Sigmoid colon (tissue), 7 donors: ENCODE data around the gene OOSP3. TPM values are rescaled to one million over a fixed set of nuclear protein-coding genes. Genes with fewer than 3 reads are reported as not detected.
"Not testable (repeated sequence)": the region's sequence is repeated elsewhere in the genome, so short reads cannot be mapped to it uniquely, and the experiment has no call there.

Source experiments
- DNase-seq: peaks from one replicate; pipeline ENCODE4 v3.0.0-alpha.2; 2019
- H3K27ac ChIP-seq, 4 donors: fragments of 200-600 bp; sonication (generic); one replicate each; pipeline ENCODE4 v1.5.1; 2016 to 2019; ENCODE audit warnings: mild to moderate bottlenecking in 1 of 4
- H3K27me3 ChIP-seq, 3 donors: fragments of 200-600 bp; sonication (generic); one replicate each; pipeline ENCODE4 v1.5.1; 2019; ENCODE audit warnings: mild to moderate bottlenecking in 1 of 3
- H3K36me3 ChIP-seq, 4 donors: fragments of 200-600 bp; sonication (generic); one replicate each; pipeline ENCODE4 v1.5.1; 2016 to 2019
- H3K4me1 ChIP-seq, 4 donors: fragments of 200-600 bp; sonication (generic); one replicate each; pipeline ENCODE4 v1.5.1; 2017 to 2019
- H3K4me3 ChIP-seq, 4 donors: fragments of 200-600 bp; sonication (generic); one replicate each; pipeline ENCODE4 v1.5.1; 2017 to 2019; ENCODE audit warnings: mild to moderate bottlenecking in 2 of 4, moderate library complexity in 1 of 4
- H3K9me3 ChIP-seq, 4 donors: fragments of 200-600 bp in 3 of 4; sonication (generic) in 3 of 4; one replicate each; pipeline versions ENCODE4 v1.5.1 to v1.6.1; 2013 to 2019
- EP300 ChIP-seq, 4 donors: sonication (generic); formaldehyde crosslinking; IDR thresholded peaks; one replicate each; pipeline ENCODE4 v1.6.1; 2017; ENCODE audit warnings: antibody characterized with exemption in 4 of 4
- POLR2A ChIP-seq, 2 donors: fragments of 450-650 bp; IDR thresholded peaks; one replicate each; pipeline ENCODE4 v1.6.1; 2016; ENCODE audit warnings: antibody characterized with exemption in 2 of 2, mild to moderate bottlenecking in 2 of 2, moderate library complexity in 2 of 2
- POLR2AphosphoS5 ChIP-seq, 4 donors: sonication (generic); formaldehyde crosslinking; IDR thresholded peaks; one replicate each; pipeline ENCODE4 v1.6.1; 2017; ENCODE audit warnings: antibody characterized with exemption in 4 of 4
- WGBS, 2 donors: extraction: QIAGEN DNeasy Blood & Tissue Kit; methylation state at CpG; one replicate each; pipeline ENCODE4 v1.1.7; 2013; 5-methylcytosine and 5-hydroxymethylcytosine counted together
- intact Hi-C: fragments of 100-400 bp; cut with DNase I; formaldehyde crosslinking; loops from one replicate; pipeline ENCODE4 v1.15.1; 2023
- polyA plus RNA-seq, 3 donors: library from polyadenylated mRNA; stranded (reverse); fragments of 200-250 nt; gene quantifications; one replicate each; pipeline ENCODE4 v1.2.3, GENCODE V29; 2013
- total RNA-seq, 4 donors: library from RNA; depleted of rRNA; stranded (reverse); fragments of >200 nt; gene quantifications; one replicate each; pipeline ENCODE4 v1.1.0, GENCODE V29; 2016
- TF ChIP-seq, protein P1 (sequence below), 4 experiments: fragments of 450-650 bp in 3 of 4; fragments of 200-600 bp in 1 of 4; IDR thresholded peaks; one replicate each; pipeline ENCODE4 v1.5.1; 2016 to 2019; ENCODE audit warnings: antibody characterized with exemption in 4 of 4, mild to moderate bottlenecking in 3 of 4, moderate library complexity in 2 of 4
- donor health status: healthy with polysubstance abuse.
- donor health status: Bipolar disorder and iron deficiency.
- donor health status: healthy.

The OOSP3 gene
- total and polyA plus RNA-seq, 7 donors = not detected

DNA sequence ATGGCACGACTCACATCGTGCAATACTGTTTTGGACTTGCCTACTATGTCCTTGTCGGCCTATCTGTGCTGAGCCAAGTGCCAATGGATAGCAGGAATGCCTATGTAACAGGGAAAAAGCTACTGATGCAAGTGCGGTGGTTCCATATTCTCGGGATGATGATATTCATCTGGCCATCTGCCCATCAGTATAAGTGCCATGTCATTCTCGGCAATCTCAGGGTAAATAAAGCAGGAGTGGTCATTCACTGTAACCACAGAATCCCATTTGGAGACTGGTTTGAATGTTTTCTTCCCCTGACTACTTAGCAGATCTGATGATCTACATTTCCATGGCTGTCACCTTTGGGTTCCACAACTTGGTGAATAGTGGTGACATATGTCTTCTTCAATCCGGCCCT is 20.1 kb downstream of the OOSP3 start:
- no peak overlapping the region for H3K4me3 ChIP-seq
- WGBS, 2 donors = 88 to 90% methylated on average over 7 of the region's 7 CpGs
- no peaks in the 10 kb centered on the region for H3K9me3 ChIP-seq
- no peak for DNase-seq
- H3K4me1 ChIP-seq = no peaks in the 10 kb centered on the region
- H3K27ac ChIP-seq = no peak overlapping the region
- intact Hi-C loops = no loop called here
- no peaks in the 10 kb centered on the region for H3K36me3 ChIP-seq
- TF ChIP-seq, protein P1, sequence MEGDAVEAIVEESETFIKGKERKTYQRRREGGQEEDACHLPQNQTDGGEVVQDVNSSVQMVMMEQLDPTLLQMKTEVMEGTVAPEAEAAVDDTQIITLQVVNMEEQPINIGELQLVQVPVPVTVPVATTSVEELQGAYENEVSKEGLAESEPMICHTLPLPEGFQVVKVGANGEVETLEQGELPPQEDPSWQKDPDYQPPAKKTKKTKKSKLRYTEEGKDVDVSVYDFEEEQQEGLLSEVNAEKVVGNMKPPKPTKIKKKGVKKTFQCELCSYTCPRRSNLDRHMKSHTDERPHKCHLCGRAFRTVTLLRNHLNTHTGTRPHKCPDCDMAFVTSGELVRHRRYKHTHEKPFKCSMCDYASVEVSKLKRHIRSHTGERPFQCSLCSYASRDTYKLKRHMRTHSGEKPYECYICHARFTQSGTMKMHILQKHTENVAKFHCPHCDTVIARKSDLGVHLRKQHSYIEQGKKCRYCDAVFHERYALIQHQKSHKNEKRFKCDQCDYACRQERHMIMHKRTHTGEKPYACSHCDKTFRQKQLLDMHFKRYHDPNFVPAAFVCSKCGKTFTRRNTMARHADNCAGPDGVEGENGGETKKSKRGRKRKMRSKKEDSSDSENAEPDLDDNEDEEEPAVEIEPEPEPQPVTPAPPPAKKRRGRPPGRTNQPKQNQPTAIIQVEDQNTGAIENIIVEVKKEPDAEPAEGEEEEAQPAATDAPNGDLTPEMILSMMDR (IDR thresholded peaks at IDR 0.05) = no peak
- TF ChIP-seq POLR2A (IDR thresholded peaks at IDR 0.05) = no peak
- TF ChIP-seq POLR2AphosphoS5 (IDR thresholded peaks at IDR 0.05) = no peak
- no peak for TF ChIP-seq EP300 (IDR thresholded peaks at IDR 0.05)
- no peaks in the 10 kb centered on the region for H3K27me3 ChIP-seq

DNA sequence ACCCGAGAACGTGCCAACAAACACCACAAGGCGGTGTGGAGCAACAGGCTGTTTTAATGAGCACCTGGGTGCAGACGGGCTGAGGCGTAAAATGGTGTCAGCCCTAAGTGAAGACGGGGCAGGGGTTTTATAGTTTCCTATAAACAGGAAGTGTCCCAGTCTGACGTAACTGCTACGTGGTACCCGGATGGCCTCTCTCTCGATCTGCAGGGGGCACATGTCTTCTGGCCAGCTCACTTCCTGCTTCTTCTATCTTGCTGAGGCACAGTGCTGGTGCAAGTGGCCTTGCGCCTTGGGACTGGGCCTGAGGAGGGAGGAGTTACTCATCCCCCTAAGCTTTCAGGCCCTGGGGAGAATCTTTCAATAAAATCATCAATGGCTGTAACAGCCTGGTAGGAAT is 20.9 kb downstream of the OOSP3 start:
- TF ChIP-seq POLR2A (IDR thresholded peaks at IDR 0.05) (no peak), POLR2AphosphoS5 (IDR thresholded peaks at IDR 0.05) (no peak), EP300 (IDR thresholded peaks at IDR 0.05) (no peak)
- TF ChIP-seq, protein P1 (IDR thresholded peaks at IDR 0.05) = no peak
- no peaks in the 10 kb centered on the region for H3K36me3 ChIP-seq

DNA sequence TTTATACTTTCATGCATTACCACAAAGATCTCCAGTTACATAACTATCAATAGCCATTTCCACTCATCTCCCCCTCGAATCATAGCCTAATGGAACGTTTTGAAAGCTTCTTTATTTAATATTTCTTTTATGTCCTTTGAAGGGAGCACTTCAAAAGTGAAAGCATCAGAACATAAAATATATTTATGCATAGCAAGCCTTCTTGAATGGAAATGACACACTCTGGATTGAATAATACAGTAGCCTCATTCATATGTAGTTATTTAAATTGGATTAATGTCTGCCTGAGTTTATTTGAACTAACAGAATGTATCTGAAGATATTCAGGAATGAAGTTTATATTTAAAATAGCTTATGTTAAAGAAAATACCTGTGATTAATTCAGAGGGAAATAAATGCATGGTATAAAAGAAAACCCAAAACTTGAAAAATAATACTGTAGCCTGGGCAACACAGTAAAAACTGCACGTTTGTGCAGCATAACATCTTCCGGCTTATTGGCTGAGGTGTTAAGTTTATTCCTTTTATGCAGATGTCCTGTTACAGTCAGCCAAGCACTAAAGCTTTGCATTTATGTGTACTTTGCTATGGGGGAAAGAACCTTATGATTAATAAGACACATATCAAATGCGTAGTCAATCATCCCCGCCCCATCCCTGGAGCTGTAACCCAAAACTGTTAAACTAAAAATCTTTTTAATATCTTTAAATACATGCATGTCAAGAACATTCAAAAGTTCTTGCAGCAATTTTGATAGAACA is 22.0 kb downstream of the OOSP3 start:
- H3K4me1 ChIP-seq = no peaks in the 10 kb centered on the region
- H3K9me3 ChIP-seq = no peaks in the 10 kb centered on the region
- intact Hi-C loops = no loop called here
- H3K27me3 ChIP-seq = no peaks in the 10 kb centered on the region
- H3K27ac ChIP-seq = no peak overlapping the region
- no peak for DNase-seq
- TF ChIP-seq POLR2AphosphoS5 (IDR thresholded peaks at IDR 0.05) = no peak
- no peak for TF ChIP-seq EP300 (IDR thresholded peaks at IDR 0.05)
- TF ChIP-seq, protein P1 (IDR thresholded peaks at IDR 0.05) = no peak
- TF ChIP-seq POLR2A (IDR thresholded peaks at IDR 0.05) = no peak
- no peaks in the 10 kb centered on the region for H3K36me3 ChIP-seq
- H3K4me3 ChIP-seq = no peak overlapping the region
- WGBS, 2 donors = 73 to 78% methylated on average over 6 of the region's 6 CpGs

More for the DNA sequence above, 20.9 kb downstream of the OOSP3 start:
- H3K4me3 ChIP-seq = no peak overlapping the region
- WGBS, 2 donors = 83 to 90% methylated on average over 11 of the region's 11 CpGs
- H3K4me1 ChIP-seq = no peaks in the 10 kb centered on the region
- H3K27ac ChIP-seq = no peak overlapping the region
- H3K9me3 ChIP-seq = no peaks in the 10 kb centered on the region
- intact Hi-C loops = no loop called here
- no peaks in the 10 kb centered on the region for H3K27me3 ChIP-seq
- no peak for DNase-seq

DNA sequence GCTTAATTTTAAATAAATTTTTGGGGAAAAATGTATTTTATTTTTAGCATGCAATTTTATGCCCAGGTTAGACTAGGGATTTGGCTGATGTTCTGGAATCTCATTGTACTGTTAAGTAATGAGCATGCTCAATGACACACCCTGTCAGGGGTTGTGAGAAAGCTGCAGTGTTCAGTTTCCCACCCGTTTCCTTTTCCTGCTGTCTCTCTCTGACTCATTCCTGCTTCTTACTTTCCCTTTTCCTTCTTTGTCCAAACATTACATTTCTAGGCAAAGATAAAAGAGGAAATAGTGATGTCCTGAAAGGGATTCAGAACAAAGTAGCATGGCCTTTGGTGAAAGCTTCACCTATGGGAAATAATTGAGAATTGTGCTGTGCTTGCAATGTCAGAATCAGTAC is 22.7 kb downstream of the OOSP3 start:
- no peaks in the 10 kb centered on the region for H3K36me3 ChIP-seq
- no peak for DNase-seq
- no peak overlapping the region for H3K4me3 ChIP-seq
- intact Hi-C loops = no loop called here
- no peak overlapping the region for H3K27ac ChIP-seq
- WGBS, 2 donors = 6 to 55% methylated on average over 1 of the region's 1 CpG
- no peaks in the 10 kb centered on the region for H3K9me3 ChIP-seq
- H3K27me3 ChIP-seq = no peaks in the 10 kb centered on the region
- H3K4me1 ChIP-seq = no peaks in the 10 kb centered on the region
- TF ChIP-seq POLR2A (IDR thresholded peaks at IDR 0.05) (no peak), POLR2AphosphoS5 (IDR thresholded peaks at IDR 0.05) (no peak)
- TF ChIP-seq, protein P1 (IDR thresholded peaks at IDR 0.05) = no peak

DNA sequence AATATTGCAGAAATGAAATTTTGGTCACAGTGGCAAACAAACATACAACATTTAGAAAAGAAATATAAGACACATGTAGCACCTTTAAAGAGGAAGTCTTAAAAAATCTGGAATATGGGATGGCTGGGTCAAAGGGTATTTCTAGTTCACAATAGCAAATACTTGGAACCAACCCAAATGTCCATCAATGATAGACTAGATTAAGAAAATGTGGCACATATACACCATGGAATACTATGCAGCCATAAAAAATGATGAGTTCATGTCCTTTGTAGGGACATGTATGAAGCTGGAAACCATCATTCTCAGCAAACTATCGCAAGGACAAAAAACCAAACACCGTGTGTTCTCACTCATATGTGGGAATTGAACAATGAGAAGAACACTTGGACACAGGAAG is 25.0 kb downstream of the OOSP3 start:
- H3K4me1 ChIP-seq, H3K36me3 ChIP-seq, H3K27me3 ChIP-seq, intact Hi-C loops, H3K9me3 ChIP-seq, H3K27ac ChIP-seq, H3K4me3 ChIP-seq, DNase-seq: not testable (repeated sequence)
- WGBS, 2 donors = 87 to 97% methylated on average over 2 of the region's 2 CpGs
